NCI-H524 treated with DMSO at 0.1 percent for 48 hours (cell line): ENCODE results near the gene RGS7BP.
A peak's percentile ranks its signal among the peaks of the same experiment; 100 is the strongest.

Source experiments
- DNase-seq: peaks from one replicate; lab custom pipeline; 2025; lab: John Stamatoyannopoulos, UW

RGS7BP gene

DNA sequence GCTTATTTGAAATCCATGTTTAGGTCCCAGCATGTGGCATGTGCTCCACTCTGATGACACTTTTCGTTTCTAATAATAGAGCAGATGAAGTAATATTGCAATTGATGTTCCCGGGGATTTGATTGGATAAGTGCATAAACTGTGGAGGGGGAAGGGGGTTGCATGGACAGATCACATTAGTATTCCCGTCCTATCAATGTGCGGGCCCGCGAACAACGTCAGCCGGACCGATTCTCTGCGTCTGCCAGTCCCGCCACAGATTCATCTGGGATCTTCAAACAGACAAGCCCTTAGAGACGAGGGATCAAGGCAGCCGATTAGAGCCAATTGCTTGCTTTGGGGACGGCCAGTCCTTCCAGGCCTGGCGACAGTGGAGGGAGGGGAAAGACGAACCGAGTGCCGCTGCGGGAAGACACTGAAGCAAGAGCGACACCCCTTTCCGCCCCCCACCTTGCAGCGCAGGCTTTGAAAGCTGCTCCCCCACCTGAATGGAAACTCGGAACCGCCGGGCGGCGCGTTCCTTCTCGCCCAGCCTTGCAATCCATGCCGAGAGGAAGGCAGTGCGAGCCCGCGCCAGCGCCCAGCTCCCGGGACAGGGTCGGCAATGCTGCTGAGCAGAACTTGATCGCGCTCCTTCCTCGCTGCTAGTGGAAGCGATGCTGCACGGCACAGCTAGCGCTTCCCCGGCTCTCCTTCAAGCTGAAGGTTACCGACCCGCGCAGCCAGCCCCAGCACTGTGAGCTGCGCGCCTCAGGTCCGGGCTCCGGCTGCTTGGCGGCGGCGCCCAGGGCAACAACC is at the start of gene RGS7BP:
TSS of gene RGS7BP (plus strand) at position 247 of the 798 bp plus-strand sequence. CDS start 610 bp downstream, outside the sequence.
- peak; percentile 50 for DNase-seq

GRCh38 chr5:64457846-64458245 is 48.0 kb upstream of the RGS7BP start:
- DNase-seq = no peak

DNA sequence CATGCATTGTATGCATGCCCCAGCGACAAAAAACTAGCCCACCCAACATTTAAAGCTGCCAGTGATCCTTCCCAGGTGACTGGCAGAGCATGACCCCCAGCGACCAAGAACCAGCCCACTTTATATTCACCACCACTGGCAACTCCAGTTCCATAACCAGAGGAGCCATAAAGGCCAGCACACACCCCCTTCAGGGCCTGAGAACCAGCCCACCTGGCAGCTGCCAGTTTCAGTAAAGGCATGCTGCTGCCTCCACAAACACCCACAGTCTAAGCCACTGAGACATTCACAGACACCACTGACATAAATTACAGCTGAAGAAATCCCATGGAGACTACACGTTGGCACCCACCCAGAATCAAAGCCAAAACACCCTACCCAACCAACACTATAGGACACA is 46.9 kb upstream of the RGS7BP start:
- no peak for DNase-seq

GRCh38 chr5:64462391-64462790 is 43.4 kb upstream of the RGS7BP start:
- peak; percentile 33 for DNase-seq

GRCh38 chr5:64486163-64486562 is 19.7 kb upstream of the RGS7BP start:
- DNase-seq = no peak

GRCh38 chr5:64487283-64487682 is 18.5 kb upstream of the RGS7BP start:
- no peak for DNase-seq

GRCh38 chr5:64489857-64490256 is 16.0 kb upstream of the RGS7BP start:
- no peak for DNase-seq

GRCh38 chr5:64497386-64497785 is 8.4 kb upstream of the RGS7BP start:
- DNase-seq = no peak

GRCh38 chr5:64502196-64502595 is 3.6 kb upstream of the RGS7BP start:
- no peak for DNase-seq

DNA sequence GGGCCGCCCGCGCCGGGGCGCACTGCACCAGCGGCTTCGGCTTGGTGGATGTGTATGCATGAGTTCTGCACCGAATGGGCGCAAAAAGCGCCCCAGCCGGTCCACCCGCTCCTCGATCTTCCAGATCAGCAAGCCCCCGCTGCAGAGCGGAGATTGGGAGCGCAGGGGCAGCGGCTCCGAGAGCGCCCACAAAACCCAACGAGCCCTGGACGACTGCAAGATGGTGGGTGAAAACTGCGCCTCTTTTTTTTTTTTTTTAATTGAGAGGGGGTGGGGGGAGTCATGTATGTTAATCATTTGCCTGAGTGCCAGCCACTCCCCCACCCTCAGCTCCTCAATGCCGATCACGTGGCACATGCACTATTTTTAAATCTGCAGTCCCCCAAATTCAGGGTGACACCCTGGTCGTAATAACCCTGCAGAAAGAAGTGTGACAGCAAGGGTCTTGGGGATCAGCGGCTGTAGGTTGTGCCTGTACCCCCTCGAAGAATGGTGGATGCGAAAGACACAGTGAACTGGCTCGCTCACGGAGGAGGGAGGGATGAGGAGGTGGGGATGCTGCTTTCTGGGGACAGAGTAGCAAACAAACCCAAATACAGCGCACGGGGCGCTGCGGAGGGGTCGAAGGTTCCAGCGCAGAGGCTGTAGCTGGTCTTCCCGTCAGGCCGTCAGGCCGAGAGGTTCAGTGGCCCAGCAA is 900 bp downstream of the RGS7BP start:
- DNase-seq = no peak

- no peak for DNase-seq
Measured at GRCh38 chr5:64507264-64507605, 1.4 kb downstream of the RGS7BP start.

- no peak for DNase-seq
Measured at GRCh38 chr5:64509828-64510227, 4.0 kb downstream of the RGS7BP start.

DNA sequence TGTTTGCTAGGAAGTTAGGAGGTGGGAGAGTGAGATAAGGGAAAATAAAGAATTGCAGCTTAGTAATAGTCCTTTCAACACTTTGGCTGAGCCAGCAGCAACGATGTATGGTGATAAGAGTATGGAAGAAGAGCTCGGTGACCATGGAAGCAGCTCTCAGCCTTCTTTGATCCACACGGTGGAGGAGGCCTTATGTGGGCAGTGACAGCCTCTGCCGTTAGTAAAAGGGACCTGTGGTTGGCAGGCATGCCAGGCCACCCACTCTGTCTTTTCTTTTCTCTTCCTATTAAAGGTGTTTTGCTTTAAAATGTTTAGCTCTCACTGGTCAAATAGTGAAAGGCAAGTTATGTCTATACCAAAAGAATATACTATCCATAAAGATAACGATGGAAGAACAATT is 7.7 kb downstream of the RGS7BP start:
- no peak for DNase-seq

DNA sequence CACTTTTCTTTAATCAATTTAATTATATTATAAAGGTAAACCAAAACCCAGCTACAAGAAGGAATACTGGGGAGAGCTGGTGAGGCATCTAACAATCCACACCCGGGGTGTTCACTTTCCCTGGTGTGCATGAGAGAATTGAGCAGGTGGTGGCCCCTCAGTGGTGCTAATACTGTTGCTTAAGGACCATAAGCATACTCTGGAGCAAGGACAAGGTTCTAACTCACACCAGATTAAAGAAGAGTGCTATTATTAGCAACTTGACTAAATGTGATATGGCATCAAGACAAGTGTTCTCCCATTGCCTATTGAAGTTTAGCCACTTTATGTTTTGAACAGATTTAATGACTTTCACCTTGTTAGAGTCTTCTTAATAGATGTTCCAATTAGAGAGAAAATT is 8.8 kb downstream of the RGS7BP start:
- peak; percentile 4 for DNase-seq

DNA sequence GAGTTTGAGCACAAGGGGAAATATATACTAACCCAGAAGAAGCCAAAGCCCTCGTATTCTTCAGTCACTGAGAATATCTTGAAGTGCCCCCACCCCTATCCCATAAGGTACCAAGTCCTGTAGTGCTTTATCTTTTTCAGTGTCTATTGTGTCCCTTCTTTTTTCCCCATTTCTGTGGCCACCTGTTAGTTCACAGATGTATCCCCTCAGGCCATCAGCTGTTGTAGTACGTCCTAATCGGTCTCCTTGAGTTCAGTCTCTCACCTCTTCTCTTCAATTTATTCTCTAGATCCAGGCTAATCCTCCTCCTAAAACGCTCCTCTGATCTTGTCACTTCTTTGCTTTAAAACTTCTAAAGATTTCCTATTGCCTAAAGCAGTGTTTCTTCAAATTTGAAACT is 10.4 kb downstream of the RGS7BP start:
- DNase-seq = peak; percentile 30

DNA sequence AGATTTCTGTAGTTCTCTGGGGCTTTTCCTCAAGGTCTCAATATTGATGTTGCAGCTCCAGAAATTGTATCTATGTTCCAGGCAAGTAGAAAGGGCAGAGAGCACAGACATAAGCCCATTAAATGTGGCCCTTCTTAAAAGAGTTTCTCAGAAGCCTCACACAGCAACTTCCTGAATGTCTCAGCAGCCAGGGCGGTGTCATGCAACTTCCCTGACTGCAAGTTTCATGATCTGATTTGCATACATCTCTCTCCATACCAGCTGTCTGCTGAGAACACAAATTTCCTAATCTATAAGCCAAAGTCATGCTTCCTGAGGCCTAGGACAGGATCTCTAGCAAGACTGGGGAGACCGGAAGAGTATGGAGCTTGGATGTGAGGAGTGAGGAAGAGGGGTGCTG is 13.0 kb downstream of the RGS7BP start:
- no peak for DNase-seq

DNA sequence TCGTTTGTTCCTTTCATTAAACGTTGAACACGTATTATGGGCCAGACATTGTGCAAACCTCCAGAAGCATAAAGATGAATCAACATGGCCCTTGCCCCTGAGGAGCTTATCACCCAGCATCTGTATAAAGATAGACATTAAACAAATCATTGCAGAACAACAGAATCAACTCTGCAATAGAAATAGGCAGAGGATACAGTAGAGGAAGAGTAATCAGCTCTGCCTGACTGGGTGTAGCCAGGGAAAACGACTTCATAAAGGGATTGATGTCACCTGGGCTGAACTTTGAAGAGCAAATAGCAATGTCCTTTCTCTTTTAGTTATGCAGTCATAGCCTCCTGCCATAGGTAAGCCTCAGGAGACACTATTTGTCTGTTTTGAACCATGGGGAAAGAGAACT is 13.4 kb downstream of the RGS7BP start:
- no peak for DNase-seq

DNA sequence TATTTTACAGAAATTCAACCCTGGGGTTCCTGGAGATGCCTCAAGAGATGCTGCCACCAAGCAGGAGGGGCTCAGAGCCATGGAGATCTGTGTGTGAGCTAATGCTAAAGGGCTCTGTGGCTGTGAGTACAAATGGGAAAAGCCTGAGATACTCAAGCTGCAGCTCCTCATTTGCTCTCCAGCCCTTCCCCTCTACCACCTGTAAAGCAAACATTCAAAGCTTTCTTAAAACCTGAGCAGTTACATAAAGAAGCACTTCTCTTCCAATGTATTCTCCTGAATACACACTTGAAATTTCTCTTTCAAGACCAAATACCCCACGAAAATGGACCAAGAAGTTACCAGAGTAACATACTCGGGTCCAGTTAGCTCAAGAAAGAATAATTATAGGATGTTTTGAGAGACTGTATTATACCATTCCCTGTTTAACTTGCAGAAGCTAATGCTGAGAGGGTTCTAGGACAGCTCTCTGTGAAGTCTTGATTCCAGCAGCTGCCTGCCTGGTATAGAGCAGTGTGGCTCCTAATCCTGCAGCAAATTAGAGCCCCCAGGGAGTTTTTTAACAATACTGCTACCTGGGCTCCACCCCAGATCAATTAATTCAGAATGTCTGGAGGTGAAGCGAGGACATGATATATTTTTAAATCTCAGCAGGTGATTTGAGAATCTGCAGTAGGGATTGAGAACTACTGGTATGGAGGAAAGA is 21.1 kb downstream of the RGS7BP start:
- DNase-seq = no peak

DNA sequence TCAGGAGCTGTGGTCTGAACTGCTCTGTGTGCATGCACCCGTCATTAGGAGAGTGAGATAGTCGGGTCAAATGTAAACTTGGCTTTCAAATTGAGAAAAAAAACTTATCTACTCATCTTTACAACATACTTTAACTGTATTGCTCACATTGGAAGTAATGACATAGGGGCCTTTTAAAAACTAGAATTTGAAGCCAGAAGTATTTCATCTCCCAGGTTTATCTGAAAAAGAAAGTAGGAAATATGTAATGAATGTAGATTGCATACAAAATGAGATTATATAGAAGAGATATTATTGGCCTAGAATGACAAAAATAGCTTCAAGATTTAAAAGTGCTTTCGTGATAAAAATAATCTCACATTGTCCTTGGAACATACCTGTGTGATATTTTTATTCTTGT is 24.3 kb downstream of the RGS7BP start:
- DNase-seq = no peak

- no peak for DNase-seq
Measured at GRCh38 chr5:64532212-64532611, 26.4 kb downstream of the RGS7BP start.

DNA sequence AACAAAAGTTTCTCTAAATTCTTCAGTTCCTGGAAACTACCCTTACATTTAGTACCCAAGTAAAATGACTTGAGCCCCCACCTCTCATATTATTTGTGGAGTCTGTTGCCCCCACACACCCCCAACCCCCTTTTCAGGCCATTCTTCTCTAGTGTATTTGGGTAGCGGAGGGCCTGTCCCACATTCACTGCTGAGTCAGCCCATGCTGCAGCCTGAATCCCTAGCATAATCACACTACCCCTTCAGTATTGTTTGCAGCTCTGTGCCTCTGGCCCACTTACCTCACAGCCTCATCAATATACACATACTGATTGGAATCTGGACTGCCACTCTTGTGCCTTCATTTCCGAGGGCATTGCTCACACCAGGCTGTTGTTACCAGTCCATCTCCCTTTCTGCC is 26.8 kb downstream of the RGS7BP start:
- DNase-seq = no peak

DNA sequence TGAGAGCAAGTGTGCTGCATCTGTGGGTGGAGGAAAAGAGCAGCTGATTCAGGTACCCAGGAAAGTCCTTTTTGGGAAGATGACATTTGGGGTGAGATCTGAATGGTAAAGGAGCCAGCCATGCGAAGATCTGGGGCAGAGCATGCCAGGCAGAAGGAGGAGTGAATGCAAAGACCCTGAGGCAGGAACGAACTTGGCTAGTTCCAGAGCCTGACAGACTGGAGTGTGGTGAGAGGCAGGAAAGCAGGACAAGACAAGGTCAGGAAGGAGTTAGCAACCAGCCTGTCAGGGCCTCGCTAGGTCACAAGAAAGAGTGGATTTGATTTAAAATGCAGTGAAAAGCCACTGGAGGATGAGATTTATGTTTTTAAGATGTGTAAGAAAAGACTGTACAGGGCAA is 28.2 kb downstream of the RGS7BP start:
- DNase-seq = no peak

DNA sequence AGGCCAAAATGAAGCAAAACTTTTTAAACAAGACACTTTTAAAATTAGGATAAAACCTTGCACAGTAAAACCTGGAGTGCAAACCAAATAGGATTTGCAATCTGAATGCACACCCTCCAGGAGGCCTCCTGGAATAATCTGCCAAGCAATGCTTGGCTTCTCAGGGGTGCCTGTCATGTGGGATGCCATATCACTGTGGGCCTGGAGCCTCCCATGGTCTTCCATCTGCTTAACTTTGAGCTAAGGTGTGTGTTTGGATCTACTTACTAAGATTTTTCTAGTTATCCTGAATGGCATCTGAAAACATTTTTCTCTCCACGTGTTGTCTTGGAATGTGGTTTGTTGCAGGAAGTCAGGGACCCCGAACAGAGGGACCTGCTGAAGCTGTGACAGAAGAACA is 52.1 kb downstream of the RGS7BP start:
- no peak for DNase-seq
